Mesendoderm (in vitro differentiated cells): Measurements from ENCODE around the gene LDLRAD4.

Source experiments
- DNase-seq: peaks from one replicate; pipeline ENCODE4 v3.0.0; 2013
- H2AK5ac ChIP-seq: 2 replicates; pipeline ENCODE4 v1.6.1; 2013; ENCODE audit warnings: low read length, inconsistent platforms
- H2BK120ac ChIP-seq: 2 replicates; pipeline ENCODE4 v1.6.1; 2013; ENCODE audit warnings: low read depth, mild to moderate bottlenecking, low read length, moderate library complexity, mixed read lengths
- H2BK15ac ChIP-seq: replicated peaks from 2 replicates; pipeline ENCODE4 v1.6.1; 2013; ENCODE audit warnings: low read depth, mild to moderate bottlenecking, moderate library complexity
- H2BK5ac ChIP-seq: 2 replicates; pipeline ENCODE4 v1.6.1; 2013; ENCODE audit warnings: low read length, inconsistent platforms
- H3K18ac ChIP-seq: 2 replicates; pipeline ENCODE4 v1.6.1; 2013; ENCODE audit warnings: mild to moderate bottlenecking, low read length, mixed read lengths
- H3K23ac ChIP-seq: one replicate; pipeline ENCODE4 v1.6.1; 2013; ENCODE audit warnings: low read length
- H3K27ac ChIP-seq: 2 replicates; pipeline ENCODE4 v1.5.1; 2013; ENCODE audit warnings: low read depth, mild to moderate bottlenecking, inconsistent platforms, low read length, moderate library complexity
- H3K27me3 ChIP-seq: 2 replicates; pipeline ENCODE4 v1.6.1; 2013; ENCODE audit warnings: low read length, control low read depth, mild to moderate bottlenecking, inconsistent platforms; ENCODE audit not compliant: insufficient read depth, poor library complexity
- H3K36me3 ChIP-seq: 2 replicates; pipeline ENCODE4 v1.6.1; 2013; ENCODE audit warnings: low read length, inconsistent platforms; ENCODE audit not compliant: control insufficient read depth, insufficient read depth
- H3K4ac ChIP-seq: one replicate; pipeline ENCODE4 v1.6.1; 2013; ENCODE audit warnings: low read depth, mild to moderate bottlenecking, low read length, moderate library complexity
- H3K4me1 ChIP-seq: 2 replicates; pipeline ENCODE4 v1.6.1; 2013; ENCODE audit warnings: low read depth, low read length, inconsistent platforms; ENCODE audit not compliant: control insufficient read depth
- H3K4me2 ChIP-seq: 2 replicates; pipeline ENCODE4 v1.6.1; 2013; ENCODE audit warnings: low read length
- H3K4me3 ChIP-seq: 2 replicates; pipeline ENCODE4 v1.5.1; 2013; ENCODE audit warnings: mild to moderate bottlenecking, low read length
- H3K56ac ChIP-seq: one replicate; pipeline ENCODE4 v1.6.1; 2013; ENCODE audit warnings: low read length
- H3K79me1 ChIP-seq: 2 replicates; pipeline ENCODE4 v1.6.1; 2013; ENCODE audit warnings: low read length, inconsistent platforms
- H3K79me2 ChIP-seq: 2 replicates; pipeline ENCODE4 v1.6.1; 2013; ENCODE audit warnings: mild to moderate bottlenecking, low read length; ENCODE audit not compliant: control insufficient read depth, insufficient read depth
- H3K9ac ChIP-seq: 2 replicates; pipeline ENCODE4 v1.6.1; 2013; ENCODE audit warnings: low read length, inconsistent platforms
- H4K5ac ChIP-seq: one replicate; pipeline ENCODE4 v1.6.1; 2013; ENCODE audit warnings: low read length
- H4K8ac ChIP-seq: one replicate; pipeline ENCODE4 v1.6.1; 2013; ENCODE audit warnings: low read depth, mild to moderate bottlenecking, control low read depth, low read length, moderate library complexity
- WGBS: extraction: QIAGEN DNeasy Blood & Tissue Kit; methylation state at CpG from one replicate; pipeline ENCODE4 v1.1.7; 2013; ENCODE audit warnings: low lambda C conversion rate, missing lambda C conversion rate; ENCODE audit not compliant: insufficient coverage; ENCODE audit errors: extremely low coverage; 5-methylcytosine and 5-hydroxymethylcytosine counted together

The LDLRAD4 gene

GRCh38 chr18:13388586-13389490 is 170.3 kb downstream of the LDLRAD4 start:
- Histone ChIP-seq H3K4me2 (no peak overlapping the region), H3K4ac (no peak overlapping the region), H3K56ac (no peak overlapping the region), H2BK5ac (no peak overlapping the region), H3K23ac (no peak overlapping the region), H2BK15ac (no peak overlapping the region), H3K4me3 (no peak overlapping the region), H3K36me3 (no peaks in the 10 kb centered on the region), H3K27me3 (no peaks in the 10 kb centered on the region), H3K27ac (no peak overlapping the region), H3K79me1 (no peaks in the 10 kb centered on the region), H3K79me2 (no peaks in the 10 kb centered on the region), H3K9ac (no peak overlapping the region), H4K8ac (no peak overlapping the region), H4K5ac (no peak overlapping the region), H3K4me1 (no peaks in the 10 kb centered on the region), H2AK5ac (no peak overlapping the region), H2BK120ac (no peak overlapping the region), H3K18ac (no peak overlapping the region)
- DNase-seq: no peak
- no CpG with 5 or more reads among the region's 25 CpGs for WGBS

DNA sequence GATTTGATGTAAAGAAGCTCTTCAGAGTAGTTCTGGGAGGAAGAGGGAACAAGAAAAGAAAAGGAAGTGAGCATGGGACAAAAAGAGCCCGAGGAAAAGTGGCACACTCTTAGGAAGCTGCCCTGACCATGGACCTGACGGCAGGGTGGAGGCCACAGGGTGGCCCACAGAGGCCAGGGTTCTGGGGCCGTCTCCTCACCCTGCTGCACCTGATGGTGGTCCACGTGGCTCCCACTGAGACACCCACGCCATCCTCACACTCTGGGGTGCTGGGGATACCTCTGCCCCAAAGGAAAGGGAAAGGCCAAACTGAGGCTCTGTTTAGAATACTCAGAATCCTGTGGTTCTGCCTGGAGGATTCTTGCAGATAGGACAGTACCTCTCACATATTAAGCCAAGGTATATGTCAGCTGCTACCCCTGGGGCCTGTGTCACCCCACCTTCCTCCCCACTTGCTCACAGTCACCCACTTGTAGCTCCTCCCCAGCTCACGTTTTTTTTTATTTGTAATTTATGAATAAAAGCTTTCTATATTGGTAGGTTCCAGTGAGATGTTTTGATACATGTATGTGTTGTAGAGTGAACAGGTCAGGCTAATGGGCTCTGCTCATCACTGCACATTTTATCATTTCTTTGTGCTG is 171.1 kb downstream of the LDLRAD4 start:
- Histone ChIP-seq H4K8ac (no peak overlapping the region), H4K5ac (no peak overlapping the region), H3K9ac (no peak overlapping the region), H3K79me2 (no peaks in the 10 kb centered on the region), H3K56ac (no peak overlapping the region), H2BK120ac (no peak overlapping the region), H3K36me3 (no peaks in the 10 kb centered on the region), H3K4me3 (no peak overlapping the region), H3K18ac (no peak overlapping the region), H3K4me2 (no peak overlapping the region), H3K27ac (no peak overlapping the region), H3K27me3 (no peaks in the 10 kb centered on the region), H3K79me1 (no peaks in the 10 kb centered on the region), H3K4me1 (no peaks in the 10 kb centered on the region), H2BK15ac (no peak overlapping the region), H2BK5ac (no peak overlapping the region), H3K23ac (no peak overlapping the region), H2AK5ac (no peak overlapping the region), H3K4ac (no peak overlapping the region)
- no CpG with 5 or more reads among the region's 6 CpGs for WGBS
- no peak for DNase-seq

DNA sequence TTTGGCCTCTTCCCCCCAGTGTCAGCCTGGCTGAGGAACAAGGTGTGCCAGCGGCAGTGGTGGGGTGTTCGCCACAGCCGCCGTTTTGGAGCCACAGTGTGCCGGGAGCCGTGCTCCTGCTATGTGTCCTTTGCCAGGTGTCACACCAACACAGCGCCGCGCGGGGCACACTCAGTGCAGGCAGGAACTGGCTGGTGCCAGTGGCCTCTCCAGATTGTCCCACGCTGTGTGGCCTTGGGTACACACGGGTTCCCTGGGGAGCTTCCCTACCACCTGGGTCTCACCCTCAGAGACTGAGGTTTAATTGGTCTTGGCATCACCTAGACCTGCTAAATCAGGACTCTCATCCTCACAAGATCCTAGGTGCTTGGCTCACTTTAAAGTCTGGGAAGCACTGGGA is 171.6 kb downstream of the LDLRAD4 start:
- Histone ChIP-seq H2AK5ac (no peak overlapping the region), H3K27me3 (no peaks in the 10 kb centered on the region), H3K79me2 (no peaks in the 10 kb centered on the region), H3K4me1 (no peaks in the 10 kb centered on the region), H3K4me3 (no peak overlapping the region), H3K56ac (no peak overlapping the region), H3K18ac (no peak overlapping the region), H3K4me2 (no peak overlapping the region), H3K4ac (no peak overlapping the region), H4K5ac (no peak overlapping the region), H2BK5ac (no peak overlapping the region), H3K9ac (no peak overlapping the region), H4K8ac (no peak overlapping the region), H2BK120ac (no peak overlapping the region), H3K27ac (no peak overlapping the region), H3K36me3 (no peaks in the 10 kb centered on the region), H3K23ac (no peak overlapping the region), H3K79me1 (no peaks in the 10 kb centered on the region), H2BK15ac (no peak overlapping the region)
- DNase-seq: no peak
- WGBS: no CpG with 5 or more reads among the region's 12 CpGs

GRCh38 chr18:13390711-13391110 is 172.2 kb downstream of the LDLRAD4 start:
- Histone ChIP-seq H2BK15ac (no peak overlapping the region), H3K27me3 (no peaks in the 10 kb centered on the region), H3K4me2 (no peak overlapping the region), H3K79me1 (no peaks in the 10 kb centered on the region), H4K5ac (no peak overlapping the region), H3K36me3 (no peaks in the 10 kb centered on the region), H3K18ac (no peak overlapping the region), H2BK120ac (no peak overlapping the region), H3K4ac (no peak overlapping the region), H4K8ac (no peak overlapping the region), H3K56ac (no peak overlapping the region), H2BK5ac (no peak overlapping the region), H3K9ac (no peak overlapping the region), H3K79me2 (no peaks in the 10 kb centered on the region), H3K27ac (no peak overlapping the region), H3K4me3 (no peak overlapping the region), H2AK5ac (no peak overlapping the region), H3K23ac (no peak overlapping the region), H3K4me1 (no peaks in the 10 kb centered on the region)
- no peak for DNase-seq
- WGBS: no CpG with 5 or more reads among the region's 4 CpGs

DNA sequence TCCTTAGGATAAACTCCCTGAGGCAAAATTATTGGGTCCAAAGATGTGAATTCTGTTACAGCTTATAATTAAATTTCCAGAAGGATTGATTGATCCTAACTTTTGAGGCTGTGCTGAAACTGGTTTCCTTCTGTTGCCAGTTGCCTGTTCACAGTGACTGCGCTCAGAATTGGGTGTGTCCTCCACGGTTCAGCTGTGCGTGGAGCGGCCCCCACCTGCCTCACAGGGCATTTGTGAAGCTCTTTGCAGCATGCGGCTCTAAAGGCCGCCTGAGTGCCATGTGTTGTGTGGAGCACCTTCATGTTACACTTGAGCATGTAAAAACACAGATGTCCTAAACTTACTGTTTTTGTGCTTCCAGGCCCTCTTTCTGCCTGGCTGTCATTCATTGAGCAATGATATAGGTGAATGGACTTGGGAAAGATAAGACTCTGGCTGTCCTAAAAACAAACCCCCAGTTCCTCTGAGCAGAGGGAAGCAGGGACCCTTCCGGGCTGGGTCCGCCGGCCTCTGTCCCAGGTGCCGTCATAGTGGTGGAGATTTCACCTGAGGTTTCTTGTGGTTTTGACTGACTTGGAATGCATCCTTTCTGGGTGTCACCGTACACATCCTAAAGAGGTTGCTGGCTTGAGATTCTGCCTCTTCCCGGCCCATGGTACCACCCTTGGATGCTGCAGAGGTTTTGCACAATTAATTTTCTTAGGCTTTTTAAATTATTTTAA is 173.6 kb downstream of the LDLRAD4 start:
- DNase-seq: no peak
- no peaks in the 10 kb centered on the region for H3K79me2 ChIP-seq
- no peaks in the 10 kb centered on the region for H3K36me3 ChIP-seq
- H3K79me1 ChIP-seq: no peaks in the 10 kb centered on the region
- H3K27me3 ChIP-seq: no peaks in the 10 kb centered on the region
- no peak overlapping the region for H3K9ac ChIP-seq
- H3K18ac ChIP-seq: no peak overlapping the region
- no peak overlapping the region for H3K23ac ChIP-seq
- no peaks in the 10 kb centered on the region for H3K4me1 ChIP-seq
- no peak overlapping the region for H3K4me2 ChIP-seq
- H2BK15ac ChIP-seq: no peak overlapping the region
- no peak overlapping the region for H3K27ac ChIP-seq
- H4K8ac ChIP-seq: no peak overlapping the region
- WGBS: no CpG with 5 or more reads among the region's 12 CpGs
- H2BK120ac ChIP-seq: no peak overlapping the region
- H3K56ac ChIP-seq: no peak overlapping the region
- H4K5ac ChIP-seq: no peak overlapping the region
- H2AK5ac ChIP-seq: no peak overlapping the region
- no peak overlapping the region for H3K4me3 ChIP-seq
- no peak overlapping the region for H2BK5ac ChIP-seq
- H3K4ac ChIP-seq: no peak overlapping the region
